Endothelial cell of umbilical vein (primary cell): ENCODE data around the gene NFIC. TPM values are rescaled to one million over a fixed set of nuclear protein-coding genes. Genes with fewer than 3 reads are reported as not detected.

Experiments used
- BruUV-seq: library from RNA; stranded (reverse); fragments of 400-500 nt; replicated peaks from 2 replicates; lab custom pipeline; 2021; lab: Mats Ljungman, UMichigan
- CTCF ChIA-PET: fragments of 300-600, 350-600 bp; sonication (Branson Sonifier 250); formaldehyde crosslinking; loops from one replicate; lab custom pipeline; 2021; ENCODE audit warnings: antibody characterized with exemption, inconsistent platforms; lab: Charles Lee
- POLR2A ChIA-PET: fragments of 300-600, 350-600 bp; sonication (Branson Sonifier 250); formaldehyde crosslinking; loops from one replicate; lab custom pipeline; 2021; ENCODE audit warnings: antibody characterized with exemption, inconsistent platforms; lab: Charles Lee
- DNase-seq: peaks from one replicate; pipeline ENCODE4 v3.0.0-alpha.2; 2011; ENCODE audit warnings: low read depth, low spot score
- FAIRE-seq: peaks from 2 replicates; lab custom pipeline; 2011; peaks lifted over from hg19 to GRCh38; lab: Jason Lieb, UNC
- H2AFZ ChIP-seq: 2 replicates; pipeline ENCODE4 v1.6.0; 2012; ENCODE audit warnings: low read depth, low read length, control low read depth, inconsistent platforms
- H3K27ac ChIP-seq: 2 replicates; pipeline ENCODE4 v1.5.1; 2011; ENCODE audit warnings: low read depth, mild to moderate bottlenecking, control low read depth, low read length, moderate library complexity; ENCODE audit not compliant: insufficient read depth
- H3K27me3 ChIP-seq, 2 experiments: 2 replicates each; pipeline versions ENCODE4 v1.6.0 to v1.6.1; 2011; ENCODE audit warnings: low read length in 2 of 2, mixed read lengths in 1 of 2; ENCODE audit not compliant: control insufficient read depth in 2 of 2, insufficient read depth in 2 of 2
- H3K36me3 ChIP-seq, 2 experiments: 2 replicates in 1 of 2; 3 replicates in 1 of 2; pipeline ENCODE4 v1.5.1; 2011; ENCODE audit warnings: low read length in 2 of 2, mild to moderate bottlenecking in 1 of 2, moderate library complexity in 1 of 2; ENCODE audit not compliant: control insufficient read depth in 2 of 2, insufficient read depth in 2 of 2; ENCODE audit errors: extremely low read depth in 1 of 2
- H3K4me1 ChIP-seq: 3 replicates; pipeline ENCODE4 v1.5.1; 2011; ENCODE audit warnings: mild to moderate bottlenecking, low read length; ENCODE audit not compliant: control insufficient read depth, insufficient read depth; ENCODE audit errors: extremely low read depth
- H3K4me2 ChIP-seq: 2 replicates; pipeline ENCODE4 v1.6.1; 2011; ENCODE audit warnings: low read length, control low read depth, mixed read lengths; ENCODE audit not compliant: insufficient read depth
- H3K4me3 ChIP-seq, 3 experiments: fragments of 200-600 bp in 1 of 3; sonication (generic), shearing (Covaris generic) in 1 of 3; replicated peaks in 1 of 3; 2 replicates each; pipeline ENCODE4 v1.5.1; 2011 to 2016; ENCODE audit warnings: control low read depth in 3 of 3, low read length in 3 of 3, mild to moderate bottlenecking in 2 of 3, inconsistent platforms in 1 of 3, low read depth in 1 of 3, moderate library complexity in 1 of 3; ENCODE audit not compliant: insufficient read depth in 1 of 3
- H3K79me2 ChIP-seq: 2 replicates; pipeline ENCODE4 v1.6.0; 2012; ENCODE audit warnings: low read length, inconsistent platforms; ENCODE audit not compliant: control insufficient read depth, insufficient read depth
- H3K9ac ChIP-seq: replicated peaks from 2 replicates; pipeline ENCODE3; 2011; ENCODE audit warnings: low read length, control low read depth; ENCODE audit not compliant: insufficient read depth; ENCODE audit errors: extremely low read depth
- H3K9me1 ChIP-seq: replicated peaks from 3 replicates; pipeline ENCODE4 v1.6.0; 2011; ENCODE audit warnings: mild to moderate bottlenecking, low read length; ENCODE audit not compliant: control insufficient read depth, insufficient read depth; ENCODE audit errors: extremely low read depth
- H3K9me3 ChIP-seq: replicated peaks from 2 replicates; pipeline ENCODE4 v1.5.1; 2012; ENCODE audit warnings: low read length, inconsistent platforms; ENCODE audit not compliant: control insufficient read depth, insufficient read depth
- H4K20me1 ChIP-seq: replicated peaks from 2 replicates; pipeline ENCODE3; 2011; ENCODE audit warnings: mild to moderate bottlenecking, low read length; ENCODE audit not compliant: control insufficient read depth, insufficient read depth; ENCODE audit errors: extremely low read depth
- CTCF ChIP-seq, 2 donors: IDR thresholded peaks; 1 replicate in 1 of 2; 2 replicates in 1 of 2; pipeline ENCODE4 v1.5.1; 2011; ENCODE audit warnings: low read length in 2 of 2, mild to moderate bottlenecking in 2 of 2, moderate library complexity in 2 of 2, control low read depth in 1 of 2, inconsistent platforms in 1 of 2, low read depth in 1 of 2; ENCODE audit not compliant: insufficient read depth in 1 of 2; ENCODE audit errors: extremely low read depth in 1 of 2
- EZH2 ChIP-seq: IDR thresholded peaks from 2 replicates; pipeline ENCODE4 v1.6.1; 2012; ENCODE audit warnings: borderline replicate concordance, low read depth, mild to moderate bottlenecking, moderate library complexity, low read length, inconsistent platforms; ENCODE audit not compliant: severe bottlenecking
- FOS ChIP-seq: IDR thresholded peaks from 2 replicates; pipeline ENCODE4 v1.6.1; 2011; ENCODE audit warnings: mild to moderate bottlenecking, low read length, moderate library complexity, borderline replicate concordance; ENCODE audit not compliant: insufficient read depth
- GATA2 ChIP-seq: IDR thresholded peaks from 2 replicates; pipeline ENCODE4 v1.7.0; 2011; ENCODE audit warnings: low read depth, mild to moderate bottlenecking, moderate library complexity, mixed read lengths, low read length; ENCODE audit not compliant: insufficient read length, insufficient read depth
- JUN ChIP-seq: IDR thresholded peaks from 2 replicates; pipeline ENCODE4 v1.6.1; 2011; ENCODE audit warnings: borderline replicate concordance, low read depth; ENCODE audit not compliant: insufficient read length, insufficient read depth
- MAX ChIP-seq: IDR thresholded peaks from 2 replicates; pipeline ENCODE4 v1.6.1; 2011; ENCODE audit not compliant: insufficient read depth, insufficient read length
- MYC ChIP-seq: IDR thresholded peaks from one replicate; pipeline ENCODE4 v1.6.1; 2011; ENCODE audit warnings: mild to moderate bottlenecking, low read depth, low read length
- dilution Hi-C: fragments of 300-500 bp; cut with MboI; formaldehyde crosslinking; loops from one replicate; pipeline ENCODE4 v1.15.0; 2019; ENCODE audit warnings: low sequenced_read_pairs; ENCODE audit not compliant: extremely low pct_ligation_motif_present
- intact Hi-C: fragments of 100-400 bp; cut with micrococcal nuclease; formaldehyde crosslinking; loops from one replicate; pipeline ENCODE4 v1.10.0; 2022
- polyA plus RNA-seq, 4 experiments: library from polyadenylated mRNA; depleted of rRNA in 3 of 4; stranded (reverse) in 3 of 4; unstranded in 1 of 4; fragments of >200 nt; gene quantifications; 2 replicates each; pipeline versions ENCODE4 v1.2.1 to v1.2.3, GENCODE V29; 2011 to 2012; ENCODE audit warnings: missing spikeins in 1 of 4
- total RNA-seq: library from RNA; stranded (reverse); gene quantifications from 2 replicates; pipeline ENCODE4 v1.2.3, GENCODE V29; 2021

The NFIC gene
- total and polyA plus RNA-seq, 2 donors (not counting 3 experiments of a cell fraction or from before 2014, with no cell fraction given), result 11.4 to 133 TPM

- dilution Hi-C loops, result no loop called here
- no peak overlapping the region for H3K9ac ChIP-seq
- H3K27me3 ChIP-seq, result no peaks in the 10 kb centered on the region
- no peaks in the 10 kb centered on the region for H3K9me1 ChIP-seq
- peaks cover 82% of the 10 kb centered on the region for H3K79me2 ChIP-seq
- no peak overlapping the region for H2AFZ ChIP-seq
- TSS peak; percentile 28 for BruUV-seq
- intact Hi-C loops, result loop anchor here (2.0 kb wide), 1 partner anchor 14 kb away; no protein-coding TSS in a partner anchor
- no peaks in the 10 kb centered on the region for H4K20me1 ChIP-seq
- FAIRE-seq (no peak), DNase-seq (no peak)
- peaks cover 26% of the 10 kb centered on the region for H3K4me1 ChIP-seq
- CTCF ChIA-PET, result interaction anchor here (0.8 to 5.1 kb wide), 4 partner anchors 13 to 54 kb away, joined by 4 to 34 read pairs (median 6); no protein-coding TSS in a partner anchor
- H3K4me3 ChIP-seq, result no peak overlapping the region
- POLR2A ChIA-PET, result interaction anchor here (0.8 to 1.0 kb wide), 2 partner anchors 13 to 54 kb away, joined by 3 to 4 read pairs; no protein-coding TSS in a partner anchor
- no peaks in the 10 kb centered on the region for H3K9me3 ChIP-seq
- no peaks in the 10 kb centered on the region for H3K36me3 ChIP-seq
- H3K4me2 ChIP-seq, result peak overlapping the region; percentile 10
- H3K27ac ChIP-seq, result peak overlapping the region; percentile 46
- TF ChIP-seq MAX, result no peak
- TF ChIP-seq CTCF (IDR thresholded peaks at IDR 0.05; ENCODE audit: extremely low read depth in 1 of 2, insufficient read depth in 1 of 2, low read depth in 1 of 2, low read length in 2 of 2), result no peak
- no peak for TF ChIP-seq MYC
- TF ChIP-seq EZH2, result no peak
- TF ChIP-seq FOS, result no peak
- no peak for TF ChIP-seq GATA2
- no peak for TF ChIP-seq JUN
Measured at GRCh38 chr19:3374369-3375112, 8.2 kb downstream of the NFIC start.
